Left ventricle myocardium superior (tissue), 1 donor: ENCODE measurements around the gene CLIP2. TPM values are rescaled to one million over a fixed set of nuclear protein-coding genes. Genes with fewer than 3 reads are reported as not detected.

Experiments
- ATAC-seq: fragments of 200-7000 bp; cut with Tn5 transposase; one replicate; pipeline ENCODE4 v1.9.1; 2020; ENCODE audit warnings: mild to moderate bottlenecking, moderate library complexity
- DNase-seq: peaks from one replicate; pipeline ENCODE4 v3.0.0-alpha.2; 2020
- intact Hi-C: fragments of 100-400 bp; cut with micrococcal nuclease; formaldehyde crosslinking; loops from one replicate; pipeline ENCODE4 v1.11.0; 2022
- total RNA-seq: library from RNA; stranded (reverse); fragmentation: NEBNext Ultra II Directional; extraction: Animal tissue kit (Norgen Biotek cat#: 25700); gene quantifications from one replicate; pipeline ENCODE4 v1.2.1, GENCODE V29; 2021
- donor health status: DM: no; HTN: yes; CAD: no; lungs with severe emphysema.

Gene CLIP2
- total RNA-seq, 1 donor from 2014 or later: 6.9 TPM

- ATAC-seq (no peak), DNase-seq (no peak)
- intact Hi-C loops: no loop called here
Measured at GRCh38 chr7:74267756-74268565, 21.2 kb upstream of the CLIP2 start.

- ATAC-seq (peak; percentile 51), DNase-seq (peak; percentile 53)
- intact Hi-C loops: no loop called here
Measured at GRCh38 chr7:74269757-74270277, 19.4 kb upstream of the CLIP2 start.

- DNase-seq (no peak), ATAC-seq (no peak)
- intact Hi-C loops: no loop called here
Measured at GRCh38 chr7:74271742-74272141, 17.5 kb upstream of the CLIP2 start.

GRCh38 chr7:74272305-74273038 is 16.7 kb upstream of the CLIP2 start:
- ATAC-seq (peak; percentile 92), DNase-seq (peak; percentile 80)
- intact Hi-C loops: no loop called here

- DNase-seq: peak; percentile 39
- intact Hi-C loops: no loop called here
- ATAC-seq: no peak
Measured at GRCh38 chr7:74275401-74275881, 13.8 kb upstream of the CLIP2 start.

GRCh38 chr7:74277636-74278035 is 11.6 kb upstream of the CLIP2 start:
- ATAC-seq: no peak
- intact Hi-C loops: no loop called here
- no peak for DNase-seq

GRCh38 chr7:74280985-74281384 is 8.2 kb upstream of the CLIP2 start:
- intact Hi-C loops: no loop called here
- no peak for ATAC-seq
- peak; percentile 13 for DNase-seq

GRCh38 chr7:74282748-74283459 is 6.3 kb upstream of the CLIP2 start:
- intact Hi-C loops: no loop called here
- ATAC-seq (no peak), DNase-seq (peak; percentile 10)

- DNase-seq (peak; percentile 23), ATAC-seq (no peak)
- intact Hi-C loops: no loop called here
Measured at GRCh38 chr7:74283858-74284447, 5.3 kb upstream of the CLIP2 start.

GRCh38 chr7:74284781-74285259 is 4.4 kb upstream of the CLIP2 start:
- ATAC-seq (no peak), DNase-seq (no peak)
- intact Hi-C loops: no loop called here

- ATAC-seq (no peak), DNase-seq (no peak)
- intact Hi-C loops: no loop called here
Measured at GRCh38 chr7:74286131-74286530, 3.1 kb upstream of the CLIP2 start.

GRCh38 chr7:74287303-74288033 is 1.7 kb upstream of the CLIP2 start:
- no peak for DNase-seq
- no peak for ATAC-seq
- intact Hi-C loops: no loop called here

- peak; percentile 17 for ATAC-seq
- intact Hi-C loops: no loop called here
- no peak for DNase-seq
Measured at GRCh38 chr7:74288034-74288881, 949 bp upstream of the CLIP2 start.

GRCh38 chr7:74289659-74290552 is 699 bp downstream of the CLIP2 start:
- intact Hi-C loops: no loop called here
- peak; percentile 15 for ATAC-seq
- DNase-seq: peak; percentile 52

GRCh38 chr7:74290553-74290950 is 1.3 kb downstream of the CLIP2 start:
- DNase-seq (no peak), ATAC-seq (no peak)
- intact Hi-C loops: no loop called here

- intact Hi-C loops: no loop called here
- no peak for ATAC-seq
Measured at GRCh38 chr7:74290981-74291441, 1.8 kb downstream of the CLIP2 start.

More at GRCh38 chr7:74290981-74291441, 1.8 kb downstream of the CLIP2 start:
- no peak for DNase-seq
